Measurements from ENCODE around the gene NFATC4. TPM values are rescaled to one million over a fixed set of nuclear protein-coding genes. Genes with fewer than 3 reads are reported as not detected.
"Not testable (repeated sequence)": the region's sequence is repeated elsewhere in the genome, so short reads cannot be mapped to it uniquely, and the experiment has no call there.

NFATC4 gene
- polyA plus RNA-seq, 1 donor from 2014 or later: 0.22 TPM

DNA sequence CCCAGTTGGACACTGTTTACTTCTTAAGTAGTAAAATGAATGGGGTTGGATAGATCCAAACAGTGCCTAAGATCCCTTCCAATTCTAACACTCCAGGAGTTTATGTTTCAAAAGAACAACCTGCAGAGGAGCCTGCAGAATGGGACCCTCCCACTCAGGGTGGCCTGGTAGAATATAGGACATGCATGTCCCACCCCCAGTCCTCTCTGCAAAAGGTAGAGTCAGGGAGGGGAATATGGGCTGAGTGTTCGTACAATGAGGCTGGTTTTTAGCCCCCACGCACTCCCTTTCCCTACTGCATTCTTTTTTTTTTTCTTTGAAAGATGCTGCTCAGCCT lies 19.0 kb downstream of the NFATC4 start:
- H3K36me3 ChIP-seq (ENCODE audit: insufficient read depth, low read length): no peaks in the 10 kb centered on the region
- TF ChIP-seq RAD21 (conservative IDR thresholded peaks at IDR 0.05) (no peak), TAF1 (IDR thresholded peaks at IDR 0.05; ENCODE audit: low read depth) (no peak), EZH2 (IDR thresholded peaks at IDR 0.05; ENCODE audit: borderline replicate concordance, insufficient read depth, low read length, poor library complexity, severe bottlenecking) (no peak)
- no peaks in the 10 kb centered on the region for H4K20me1 ChIP-seq (ENCODE audit: insufficient read depth)
- H3K9me3 ChIP-seq (ENCODE audit: low read length): no peaks in the 10 kb centered on the region
- H3K4me3 ChIP-seq (ENCODE audit: low read length): no peak overlapping the region
- no peak overlapping the region for H2AFZ ChIP-seq (ENCODE audit: low read depth, low read length)
- no peaks in the 10 kb centered on the region for H3K9me2 ChIP-seq (ENCODE audit: insufficient read depth, low read length)
- H3K79me2 ChIP-seq (replicated peaks; ENCODE audit: insufficient read depth, low read length): no peaks in the 10 kb centered on the region
- H3K9ac ChIP-seq (ENCODE audit: low read length): no peak overlapping the region
- no peaks in the 10 kb centered on the region for H3K27me3 ChIP-seq (ENCODE audit: insufficient read depth, low read depth, low read length)
- H3K27ac ChIP-seq (ENCODE audit: low read length): no peak overlapping the region
- no peaks in the 10 kb centered on the region for H3F3A ChIP-seq (ENCODE audit: insufficient read depth, low read length, poor library complexity, severe bottlenecking)
- no peak overlapping the region for H3K4me2 ChIP-seq (ENCODE audit: low read length)

DNA sequence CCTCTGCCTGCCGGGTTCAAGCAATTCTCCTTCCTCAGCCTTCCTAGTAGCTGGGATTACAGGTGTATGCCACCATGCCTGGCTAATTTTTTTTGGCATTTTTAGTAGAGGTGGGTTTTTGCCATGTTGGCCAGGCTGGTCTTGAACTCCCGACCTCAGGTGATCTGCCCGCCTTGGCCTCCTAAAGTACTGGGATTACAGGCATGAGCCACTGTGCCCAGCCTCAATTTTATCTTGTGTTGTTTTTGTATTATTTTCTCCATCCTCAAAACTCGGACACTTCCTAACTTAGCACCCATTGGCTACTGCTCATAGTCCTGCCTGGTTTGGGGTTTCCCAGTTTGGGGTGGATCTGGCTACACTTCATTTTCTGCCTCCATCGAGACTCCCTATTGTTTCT lies 19.6 kb downstream of the NFATC4 start:
- H4K20me1 ChIP-seq (ENCODE audit: insufficient read depth); H3K27ac ChIP-seq (ENCODE audit: low read length); H3K27me3 ChIP-seq (ENCODE audit: insufficient read depth, low read depth, low read length); H3K36me3 ChIP-seq (ENCODE audit: insufficient read depth, low read length); H3K4me3 ChIP-seq (ENCODE audit: low read length); H3K9me2 ChIP-seq (ENCODE audit: insufficient read depth, low read length); H2AFZ ChIP-seq (ENCODE audit: low read depth, low read length); H3K9me3 ChIP-seq (ENCODE audit: low read length); H3K79me2 ChIP-seq (replicated peaks; ENCODE audit: insufficient read depth, low read length); H3F3A ChIP-seq (ENCODE audit: insufficient read depth, low read length, poor library complexity, severe bottlenecking); H3K9ac ChIP-seq (ENCODE audit: low read length); H3K4me2 ChIP-seq (ENCODE audit: low read length): not testable (repeated sequence)

DNA sequence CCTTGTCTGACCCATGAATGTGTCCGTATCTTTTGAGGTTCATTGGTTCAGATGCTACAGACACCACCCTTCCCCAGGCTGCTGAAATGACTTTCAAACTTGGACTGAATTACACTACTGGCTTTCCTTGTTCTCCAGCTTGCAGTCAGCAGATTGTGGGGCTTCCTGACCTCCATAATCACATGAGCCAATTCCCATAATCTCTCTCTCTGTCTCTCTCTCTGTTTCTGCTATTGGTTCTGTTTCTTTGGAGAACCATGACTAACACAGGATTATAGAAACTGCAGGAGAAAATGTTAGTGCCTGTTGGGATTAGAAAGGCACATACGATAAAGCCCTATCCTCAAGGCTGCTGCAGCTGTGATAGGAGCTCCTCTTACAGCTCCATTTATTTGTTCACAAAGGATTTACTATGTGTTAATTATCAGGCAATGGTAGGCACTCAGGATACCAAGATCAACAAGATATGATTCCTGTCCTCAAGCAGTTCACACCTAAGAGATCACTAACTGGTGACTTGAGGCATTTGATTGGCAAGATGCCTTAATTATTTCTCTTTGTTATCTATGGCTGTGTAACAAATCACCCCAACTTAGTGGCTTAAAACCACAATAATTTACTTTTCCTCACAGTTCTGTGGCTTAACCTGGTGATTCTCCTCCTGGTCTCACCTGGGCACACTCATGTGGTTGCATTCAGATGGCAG lies 20.6 kb downstream of the NFATC4 start:
- Histone ChIP-seq H3K9me3 (ENCODE audit: low read length) (no peaks in the 10 kb centered on the region), H3K9ac (ENCODE audit: low read length) (no peak overlapping the region), H3K79me2 (replicated peaks; ENCODE audit: insufficient read depth, low read length) (no peaks in the 10 kb centered on the region), H4K20me1 (ENCODE audit: insufficient read depth) (no peaks in the 10 kb centered on the region), H3K4me3 (ENCODE audit: low read length) (no peak overlapping the region), H3K27me3 (ENCODE audit: insufficient read depth, low read depth, low read length) (no peaks in the 10 kb centered on the region), H3K36me3 (ENCODE audit: insufficient read depth, low read length) (no peaks in the 10 kb centered on the region), H3K4me2 (ENCODE audit: low read length) (no peak overlapping the region), H3F3A (ENCODE audit: insufficient read depth, low read length, poor library complexity, severe bottlenecking) (no peaks in the 10 kb centered on the region), H3K27ac (ENCODE audit: low read length) (no peak overlapping the region), H2AFZ (ENCODE audit: low read depth, low read length) (no peak overlapping the region), H3K9me2 (ENCODE audit: insufficient read depth, low read length) (no peaks in the 10 kb centered on the region)
- no peak for TF ChIP-seq POLR2AphosphoS5 (IDR thresholded peaks at IDR 0.05)

DNA sequence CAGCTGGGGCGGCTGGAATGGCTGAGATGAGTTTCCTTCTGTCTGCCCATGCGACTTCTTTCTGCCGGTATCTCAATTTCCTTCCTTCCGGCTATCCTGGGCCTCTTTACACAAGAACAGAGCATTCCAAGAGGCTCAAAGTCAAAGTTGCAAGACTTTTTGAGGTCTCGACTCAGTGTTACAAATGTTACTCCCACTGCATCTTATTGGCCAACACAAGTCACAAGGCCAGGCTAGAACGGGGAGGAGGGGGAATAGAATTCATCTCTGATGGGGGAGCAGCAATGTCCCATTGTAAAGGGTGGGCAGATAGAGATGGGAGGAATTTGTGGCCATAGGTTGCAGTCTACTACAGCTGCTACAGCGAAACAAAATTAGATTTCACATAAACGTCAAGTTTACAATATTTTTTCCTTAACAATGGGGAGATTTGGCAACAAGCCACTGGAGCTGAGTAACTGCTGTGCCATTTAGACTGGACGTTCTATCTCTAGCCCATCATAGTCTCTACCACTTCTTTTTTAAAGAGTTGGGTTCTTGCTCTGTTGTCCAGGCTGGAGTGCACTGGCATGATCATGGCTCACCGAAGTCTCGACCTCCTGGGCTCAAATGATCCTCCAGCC lies 21.4 kb downstream of the NFATC4 start:
- Histone ChIP-seq H3K27ac (ENCODE audit: low read length) (no peak overlapping the region), H2AFZ (ENCODE audit: low read depth, low read length) (no peak overlapping the region), H4K20me1 (ENCODE audit: insufficient read depth) (no peaks in the 10 kb centered on the region), H3K9me2 (ENCODE audit: insufficient read depth, low read length) (no peaks in the 10 kb centered on the region), H3K4me2 (ENCODE audit: low read length) (no peak overlapping the region), H3K36me3 (ENCODE audit: insufficient read depth, low read length) (no peaks in the 10 kb centered on the region), H3K27me3 (ENCODE audit: insufficient read depth, low read depth, low read length) (no peaks in the 10 kb centered on the region), H3K9ac (ENCODE audit: low read length) (no peak overlapping the region), H3K9me3 (ENCODE audit: low read length) (no peaks in the 10 kb centered on the region), H3K4me3 (ENCODE audit: low read length) (no peak overlapping the region), H3K79me2 (replicated peaks; ENCODE audit: insufficient read depth, low read length) (no peaks in the 10 kb centered on the region), H3F3A (ENCODE audit: insufficient read depth, low read length, poor library complexity, severe bottlenecking) (no peaks in the 10 kb centered on the region)
- no peak for TF ChIP-seq RAD21 (conservative IDR thresholded peaks at IDR 0.05)
- no peak for TF ChIP-seq TAF1 (IDR thresholded peaks at IDR 0.05; ENCODE audit: low read depth)
- no peak for TF ChIP-seq REST (IDR thresholded peaks at IDR 0.05; ENCODE audit: borderline replicate concordance)
- no peak for TF ChIP-seq SMC3 (conservative IDR thresholded peaks at IDR 0.05; ENCODE audit: poor library complexity)
- TF ChIP-seq EZH2 (IDR thresholded peaks at IDR 0.05; ENCODE audit: borderline replicate concordance, insufficient read depth, low read length, poor library complexity, severe bottlenecking): no peak
- TF ChIP-seq POLR2AphosphoS5 (IDR thresholded peaks at IDR 0.05): no peak
- TF ChIP-seq MXI1 (conservative IDR thresholded peaks at IDR 0.05; ENCODE audit: poor library complexity, severe bottlenecking): no peak
- no peak for TF ChIP-seq EP300 (conservative IDR thresholded peaks at IDR 0.05; ENCODE audit: poor library complexity, severe bottlenecking)
- TF ChIP-seq CTCF (IDR thresholded peaks at IDR 0.05; ENCODE audit: poor library complexity, severe bottlenecking): no peak

Measured in neural cell (in vitro differentiated cells).